ENCODE data around the gene NPIPA1.
"Not testable (repeated sequence)": the region's sequence is repeated elsewhere in the genome, so short reads cannot be mapped to it uniquely, and the experiment has no call there.

NPIPA1 gene

GRCh38 chr16:14937143-14937542, at the start of gene NPIPA1:
Gene NPIPA1 (plus strand): TSS chr16:14937443. CDS start chr16:14937443, 0 bp downstream.
- DNase-seq (ENCODE audit: low read depth in 3 of 3, low spot score in 1 of 3) = not testable (repeated sequence)

GRCh38 chr16:14892111-14892510, 45.1 kb upstream of the NPIPA1 start:
- DNase-seq (ENCODE audit: low read depth in 3 of 3, low spot score in 1 of 3) = not testable (repeated sequence)

GRCh38 chr16:14895382-14895781, 41.9 kb upstream of the NPIPA1 start:
- not testable (repeated sequence) for DNase-seq (ENCODE audit: low read depth in 3 of 3, low spot score in 1 of 3)

GRCh38 chr16:14896023-14896422, 41.2 kb upstream of the NPIPA1 start:
- DNase-seq (ENCODE audit: low read depth in 3 of 3, low spot score in 1 of 3) = not testable (repeated sequence)

- not testable (repeated sequence) for DNase-seq (ENCODE audit: low read depth in 3 of 3, low spot score in 1 of 3)
These were observed 40.1 kb upstream of the NPIPA1 start for GRCh38 chr16:14897006-14897664.

GRCh38 chr16:14898162-14898561, 39.1 kb upstream of the NPIPA1 start:
- DNase-seq (ENCODE audit: low read depth in 3 of 3, low spot score in 1 of 3) = not testable (repeated sequence)

- not testable (repeated sequence) for DNase-seq (ENCODE audit: low read depth in 3 of 3, low spot score in 1 of 3)
These were observed 33.9 kb upstream of the NPIPA1 start for GRCh38 chr16:14903191-14903957.

- not testable (repeated sequence) for DNase-seq (ENCODE audit: low read depth in 3 of 3, low spot score in 1 of 3)
These were observed 27.5 kb upstream of the NPIPA1 start for GRCh38 chr16:14909744-14910143.

- not testable (repeated sequence) for DNase-seq (ENCODE audit: low read depth in 3 of 3, low spot score in 1 of 3)
These were observed 26.2 kb upstream of the NPIPA1 start for GRCh38 chr16:14910833-14911629.

GRCh38 chr16:14911954-14912353, 25.3 kb upstream of the NPIPA1 start:
- peak in 2 of 3 donors; percentile 24 to 28 for DNase-seq (ENCODE audit: low read depth in 3 of 3, low spot score in 1 of 3)

GRCh38 chr16:14912588-14912987, 24.7 kb upstream of the NPIPA1 start:
- DNase-seq (ENCODE audit: low read depth in 3 of 3, low spot score in 1 of 3) = not testable (repeated sequence)

- DNase-seq (ENCODE audit: low read depth in 3 of 3, low spot score in 1 of 3) = not testable (repeated sequence)
These were observed 18.7 kb upstream of the NPIPA1 start for GRCh38 chr16:14918504-14918903.

- DNase-seq (ENCODE audit: low read depth in 3 of 3, low spot score in 1 of 3) = not testable (repeated sequence)
These were observed 17.2 kb upstream of the NPIPA1 start for GRCh38 chr16:14919837-14920600.

- DNase-seq (ENCODE audit: low read depth in 3 of 3, low spot score in 1 of 3) = not testable (repeated sequence)
These were observed 15.0 kb upstream of the NPIPA1 start for GRCh38 chr16:14922285-14922684.

GRCh38 chr16:14922968-14923367, 14.3 kb upstream of the NPIPA1 start:
- not testable (repeated sequence) for DNase-seq (ENCODE audit: low read depth in 3 of 3, low spot score in 1 of 3)

GRCh38 chr16:14923394-14924088, 13.7 kb upstream of the NPIPA1 start:
- not testable (repeated sequence) for DNase-seq (ENCODE audit: low read depth in 3 of 3, low spot score in 1 of 3)

GRCh38 chr16:14924359-14924758, 12.9 kb upstream of the NPIPA1 start:
- DNase-seq (ENCODE audit: low read depth in 3 of 3, low spot score in 1 of 3) = not testable (repeated sequence)

GRCh38 chr16:14924982-14925381, 12.3 kb upstream of the NPIPA1 start:
- DNase-seq (ENCODE audit: low read depth in 3 of 3, low spot score in 1 of 3) = not testable (repeated sequence)

GRCh38 chr16:14928064-14928714, 9.1 kb upstream of the NPIPA1 start:
- not testable (repeated sequence) for DNase-seq (ENCODE audit: low read depth in 3 of 3, low spot score in 1 of 3)
